ENCODE data around the gene ARX.

Gene ARX

GRCh38 chrX:24987731-24988130, 28.0 kb downstream of the ARX start:
- TF ChIP-seq, protein P1, sequence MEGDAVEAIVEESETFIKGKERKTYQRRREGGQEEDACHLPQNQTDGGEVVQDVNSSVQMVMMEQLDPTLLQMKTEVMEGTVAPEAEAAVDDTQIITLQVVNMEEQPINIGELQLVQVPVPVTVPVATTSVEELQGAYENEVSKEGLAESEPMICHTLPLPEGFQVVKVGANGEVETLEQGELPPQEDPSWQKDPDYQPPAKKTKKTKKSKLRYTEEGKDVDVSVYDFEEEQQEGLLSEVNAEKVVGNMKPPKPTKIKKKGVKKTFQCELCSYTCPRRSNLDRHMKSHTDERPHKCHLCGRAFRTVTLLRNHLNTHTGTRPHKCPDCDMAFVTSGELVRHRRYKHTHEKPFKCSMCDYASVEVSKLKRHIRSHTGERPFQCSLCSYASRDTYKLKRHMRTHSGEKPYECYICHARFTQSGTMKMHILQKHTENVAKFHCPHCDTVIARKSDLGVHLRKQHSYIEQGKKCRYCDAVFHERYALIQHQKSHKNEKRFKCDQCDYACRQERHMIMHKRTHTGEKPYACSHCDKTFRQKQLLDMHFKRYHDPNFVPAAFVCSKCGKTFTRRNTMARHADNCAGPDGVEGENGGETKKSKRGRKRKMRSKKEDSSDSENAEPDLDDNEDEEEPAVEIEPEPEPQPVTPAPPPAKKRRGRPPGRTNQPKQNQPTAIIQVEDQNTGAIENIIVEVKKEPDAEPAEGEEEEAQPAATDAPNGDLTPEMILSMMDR (IDR thresholded peaks at IDR 0.05; ENCODE audit: insufficient read depth, low read depth, low read length, missing control alignments): no peak
- H3K4me3 ChIP-seq (ENCODE audit: low read depth, low read length): no peak overlapping the region
- DNase-seq (ENCODE audit: low read depth): no peak

DNA sequence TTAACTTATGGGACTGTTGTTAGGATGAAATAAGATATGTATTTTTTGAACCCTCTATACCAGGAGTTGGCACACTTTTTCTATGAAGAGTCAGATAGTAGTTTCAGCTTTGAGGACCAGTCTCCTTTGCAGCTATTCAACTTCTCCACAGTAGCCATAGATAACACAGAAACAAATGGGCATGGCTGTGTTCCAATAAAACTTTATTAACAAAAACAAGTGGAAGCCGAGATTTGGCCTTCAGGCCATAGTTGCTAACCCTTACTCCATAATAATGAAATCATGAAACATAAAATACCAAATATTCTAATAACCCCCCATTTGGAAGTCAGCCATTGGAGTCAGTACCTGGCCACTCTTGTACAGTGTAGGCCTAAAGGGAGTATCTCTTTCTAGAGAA, 30.6 kb downstream of the ARX start:
- TF ChIP-seq, protein P1 (IDR thresholded peaks at IDR 0.05; ENCODE audit: insufficient read depth, low read depth, low read length, missing control alignments): no peak
- DNase-seq (ENCODE audit: low read depth): no peak
- H3K4me3 ChIP-seq (ENCODE audit: low read depth, low read length): no peak overlapping the region

- H3K4me3 ChIP-seq (ENCODE audit: low read depth, low read length): no peak overlapping the region
- TF ChIP-seq, protein P1 (IDR thresholded peaks at IDR 0.05; ENCODE audit: insufficient read depth, low read depth, low read length, missing control alignments): no peak
Observed at GRCh38 chrX:24983931-24984330, 31.8 kb downstream of the ARX start.

DNA sequence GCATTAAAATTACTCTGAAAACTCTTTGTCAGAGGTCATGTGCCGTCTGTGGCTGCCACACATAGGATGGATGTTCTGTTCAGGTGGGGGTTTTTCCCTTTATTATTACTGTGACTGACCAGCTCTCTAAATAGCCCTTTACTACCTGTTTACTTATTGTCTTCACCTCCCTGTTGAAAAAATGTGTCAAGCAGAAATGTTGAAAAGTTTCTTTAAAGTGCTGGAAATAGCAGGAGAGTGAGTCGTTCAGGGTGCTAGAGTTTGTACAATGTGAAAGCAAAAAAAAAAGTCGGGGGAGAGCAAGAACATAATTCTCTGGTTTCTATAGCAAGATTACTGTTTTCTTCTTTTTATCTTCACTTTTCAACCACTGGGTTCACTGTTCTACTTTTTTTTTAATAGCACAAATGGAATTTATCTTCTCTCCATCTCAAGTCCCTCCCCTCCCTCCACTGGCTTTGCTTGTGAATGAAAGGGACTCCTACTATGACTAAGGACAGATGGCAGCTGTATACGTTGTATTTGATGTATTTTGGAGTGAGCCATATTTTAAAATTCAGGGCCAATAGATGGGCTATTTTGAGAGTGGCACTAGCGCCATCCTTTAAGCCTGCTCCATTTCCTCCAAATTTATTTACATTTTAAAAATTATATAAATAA, 33.3 kb downstream of the ARX start:
- no peak for DNase-seq (ENCODE audit: low read depth)
- TF ChIP-seq, protein P1 (IDR thresholded peaks at IDR 0.05; ENCODE audit: insufficient read depth, low read depth, low read length, missing control alignments): no peak
- H3K4me3 ChIP-seq (ENCODE audit: low read depth, low read length): no peak overlapping the region

More at GRCh38 chrX:24983931-24984330, 31.8 kb downstream of the ARX start:
- DNase-seq (ENCODE audit: low read depth): no peak

DNA sequence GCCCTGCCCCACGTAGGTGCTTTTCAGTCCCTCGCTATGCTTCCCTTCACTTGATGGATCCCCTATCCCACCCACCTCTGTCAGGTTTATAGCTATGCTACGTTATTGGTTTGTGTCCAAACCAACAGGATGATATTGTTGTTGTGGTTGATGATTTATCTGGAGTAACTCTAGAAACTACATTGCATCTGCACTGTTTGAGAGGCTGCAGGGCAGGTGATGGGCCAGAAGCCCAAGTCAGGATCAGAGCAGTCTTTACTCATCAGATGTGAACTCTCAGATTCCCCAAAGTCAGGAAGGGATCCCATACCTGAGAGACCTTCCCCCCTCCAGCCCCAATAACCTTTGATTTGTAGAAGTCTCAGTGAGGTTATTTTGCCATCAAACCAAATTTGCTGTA, 34.7 kb downstream of the ARX start:
- TF ChIP-seq, protein P1 (IDR thresholded peaks at IDR 0.05; ENCODE audit: insufficient read depth, low read depth, low read length, missing control alignments): no peak
- no peak for DNase-seq (ENCODE audit: low read depth)
- H3K4me3 ChIP-seq (ENCODE audit: low read depth, low read length): no peak overlapping the region

DNA sequence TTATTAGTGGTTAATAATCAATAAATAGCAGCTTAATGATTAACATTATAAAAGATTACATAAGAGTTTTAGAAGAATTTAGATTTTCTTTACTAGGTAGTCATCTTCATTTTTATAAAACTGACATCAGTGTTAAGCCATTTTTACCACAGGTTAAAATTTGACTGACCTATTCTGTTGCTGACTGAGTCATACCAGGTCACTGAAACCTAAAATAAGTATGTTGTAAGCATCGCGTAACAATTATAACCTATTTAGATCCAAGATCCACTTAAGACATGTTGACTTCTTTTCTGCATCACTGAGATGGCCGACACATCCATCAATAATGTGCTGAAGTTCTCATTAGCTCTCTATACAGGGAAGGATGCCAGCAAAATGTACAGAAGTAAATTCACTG, 36.7 kb downstream of the ARX start:
- TF ChIP-seq, protein P1 (IDR thresholded peaks at IDR 0.05; ENCODE audit: insufficient read depth, low read depth, low read length, missing control alignments): no peak
- no peak for DNase-seq (ENCODE audit: low read depth)
- no peak overlapping the region for H3K4me3 ChIP-seq (ENCODE audit: low read depth, low read length)

DNA sequence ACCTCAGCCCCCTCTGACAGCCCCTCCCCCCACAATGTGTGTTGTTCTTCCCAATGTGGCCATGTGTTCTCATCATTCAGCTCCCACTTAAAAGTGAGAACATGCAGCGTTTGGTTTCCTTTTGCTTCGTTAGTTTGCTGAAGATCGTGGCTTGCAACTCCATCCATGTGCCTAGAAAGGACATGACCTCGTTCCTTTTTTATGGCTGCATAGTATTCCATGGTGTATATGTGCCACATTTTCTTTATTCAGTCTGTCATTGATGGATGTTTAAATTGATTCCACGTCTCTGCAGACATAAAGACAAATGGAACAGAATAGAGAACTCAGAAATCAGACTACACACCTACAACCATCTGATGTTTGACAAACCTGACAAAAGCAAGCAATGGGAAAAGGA, 46.0 kb downstream of the ARX start:
- no peak overlapping the region for H3K4me3 ChIP-seq (ENCODE audit: low read depth, low read length)
- DNase-seq (ENCODE audit: low read depth): no peak
- TF ChIP-seq, protein P1 (IDR thresholded peaks at IDR 0.05; ENCODE audit: insufficient read depth, low read depth, low read length, missing control alignments): no peak

Measured in GM12865 (cell line).